Erythroblast (primary cell): ENCODE measurements around the gene MOGAT1.
"Not testable (repeated sequence)": the region's sequence is repeated elsewhere in the genome, so short reads cannot be mapped to it uniquely, and the experiment has no call there.

ENCODE experiments used
- DNase-seq, 2 experiments: peaks; one replicate each; lab custom pipeline; 2025; lab: John Stamatoyannopoulos, UW
- GATA1 ChIP-seq: IDR thresholded peaks from 2 replicates; pipeline ENCODE4 v1.6.1; 2011; ENCODE audit warnings: low read depth, mild to moderate bottlenecking, control low read depth, low read length, moderate library complexity
- POLR2A ChIP-seq: IDR thresholded peaks from 2 replicates; pipeline ENCODE4 v1.6.1; 2011; ENCODE audit warnings: mild to moderate bottlenecking, low read length

The MOGAT1 gene

GRCh38 chr2:222708274-222708710 is 36.8 kb downstream of the MOGAT1 start:
- no peak for TF ChIP-seq GATA1
- TF ChIP-seq POLR2A, result no peak

GRCh38 chr2:222709191-222709891 is 37.9 kb downstream of the MOGAT1 start:
- TF ChIP-seq POLR2A, result no peak
- no peak for TF ChIP-seq GATA1
- peak; percentile 3 for DNase-seq

More at GRCh38 chr2:222708274-222708710, 36.8 kb downstream of the MOGAT1 start:
- DNase-seq, result peak; percentile 52 to 80

GRCh38 chr2:222710736-222711135 is 39.3 kb downstream of the MOGAT1 start:
- TF ChIP-seq POLR2A, result no peak
- no peak for TF ChIP-seq GATA1
- DNase-seq, result no peak

- no peak for DNase-seq
Observed at GRCh38 chr2:222711315-222711940, 40.0 kb downstream of the MOGAT1 start.

GRCh38 chr2:222713002-222713401 is 41.5 kb downstream of the MOGAT1 start:
- TF ChIP-seq GATA1, result no peak
- TF ChIP-seq POLR2A, result no peak
- DNase-seq, result no peak

More at GRCh38 chr2:222711315-222711940, 40.0 kb downstream of the MOGAT1 start:
- TF ChIP-seq POLR2A, result no peak
- no peak for TF ChIP-seq GATA1

GRCh38 chr2:222714361-222715241 is 43.1 kb downstream of the MOGAT1 start:
- no peak for TF ChIP-seq GATA1
- TF ChIP-seq POLR2A, result no peak
- no peak for DNase-seq

GRCh38 chr2:222715742-222716141 is 44.3 kb downstream of the MOGAT1 start:
- TF ChIP-seq POLR2A, result no peak
- TF ChIP-seq GATA1, result no peak
- no peak for DNase-seq

- peak in 1 of 2 experiments; percentile 21 for DNase-seq
Observed at GRCh38 chr2:222719787-222720186, 48.3 kb downstream of the MOGAT1 start.

GRCh38 chr2:222721597-222721996 is 50.1 kb downstream of the MOGAT1 start:
- DNase-seq, result not testable (repeated sequence)

- no peak for TF ChIP-seq POLR2A
- TF ChIP-seq GATA1, result no peak
- no peak for DNase-seq
Observed at GRCh38 chr2:222722327-222722946, 51.0 kb downstream of the MOGAT1 start.

- no peak for TF ChIP-seq POLR2A
- TF ChIP-seq GATA1, result no peak
- no peak for DNase-seq
Observed at GRCh38 chr2:222724208-222724607, 52.8 kb downstream of the MOGAT1 start.

- no peak for TF ChIP-seq POLR2A
- TF ChIP-seq GATA1, result no peak
- DNase-seq, result no peak
Observed at GRCh38 chr2:222728621-222729020, 57.2 kb downstream of the MOGAT1 start.

- no peak for TF ChIP-seq POLR2A
- TF ChIP-seq GATA1, result no peak
- no peak for DNase-seq
Observed at GRCh38 chr2:222730366-222730999, 59.0 kb downstream of the MOGAT1 start.
